Endothelial cell of umbilical vein (primary cell): ENCODE data around the gene NCS1.

Experiments
- CTCF ChIP-seq, 2 donors: IDR thresholded peaks; 1 replicate in 1 of 2; 2 replicates in 1 of 2; pipeline ENCODE4 v1.5.1; 2011; ENCODE audit warnings: low read length in 2 of 2, mild to moderate bottlenecking in 2 of 2, moderate library complexity in 2 of 2, control low read depth in 1 of 2, inconsistent platforms in 1 of 2, low read depth in 1 of 2; ENCODE audit not compliant: insufficient read depth in 1 of 2; ENCODE audit errors: extremely low read depth in 1 of 2
- EZH2 ChIP-seq: IDR thresholded peaks from 2 replicates; pipeline ENCODE4 v1.6.1; 2012; ENCODE audit warnings: borderline replicate concordance, low read depth, mild to moderate bottlenecking, moderate library complexity, low read length, inconsistent platforms; ENCODE audit not compliant: severe bottlenecking
- GATA2 ChIP-seq: IDR thresholded peaks from 2 replicates; pipeline ENCODE4 v1.7.0; 2011; ENCODE audit warnings: low read depth, mild to moderate bottlenecking, moderate library complexity, mixed read lengths, low read length; ENCODE audit not compliant: insufficient read length, insufficient read depth
- JUN ChIP-seq: IDR thresholded peaks from 2 replicates; pipeline ENCODE4 v1.6.1; 2011; ENCODE audit warnings: borderline replicate concordance, low read depth; ENCODE audit not compliant: insufficient read length, insufficient read depth
- MAX ChIP-seq: IDR thresholded peaks from 2 replicates; pipeline ENCODE4 v1.6.1; 2011; ENCODE audit not compliant: insufficient read depth, insufficient read length
- MYC ChIP-seq: IDR thresholded peaks from one replicate; pipeline ENCODE4 v1.6.1; 2011; ENCODE audit warnings: mild to moderate bottlenecking, low read depth, low read length
- POLR2A ChIP-seq: IDR thresholded peaks from 2 replicates; pipeline ENCODE4 v1.6.1; 2012; ENCODE audit warnings: low read depth, mild to moderate bottlenecking, control low read depth, low read length
- POLR2AphosphoS5 ChIP-seq: IDR thresholded peaks from 2 replicates; pipeline ENCODE4 v1.6.1; 2012; ENCODE audit warnings: low read depth, mild to moderate bottlenecking, control low read depth, low read length, moderate library complexity; ENCODE audit not compliant: insufficient read depth

DNA sequence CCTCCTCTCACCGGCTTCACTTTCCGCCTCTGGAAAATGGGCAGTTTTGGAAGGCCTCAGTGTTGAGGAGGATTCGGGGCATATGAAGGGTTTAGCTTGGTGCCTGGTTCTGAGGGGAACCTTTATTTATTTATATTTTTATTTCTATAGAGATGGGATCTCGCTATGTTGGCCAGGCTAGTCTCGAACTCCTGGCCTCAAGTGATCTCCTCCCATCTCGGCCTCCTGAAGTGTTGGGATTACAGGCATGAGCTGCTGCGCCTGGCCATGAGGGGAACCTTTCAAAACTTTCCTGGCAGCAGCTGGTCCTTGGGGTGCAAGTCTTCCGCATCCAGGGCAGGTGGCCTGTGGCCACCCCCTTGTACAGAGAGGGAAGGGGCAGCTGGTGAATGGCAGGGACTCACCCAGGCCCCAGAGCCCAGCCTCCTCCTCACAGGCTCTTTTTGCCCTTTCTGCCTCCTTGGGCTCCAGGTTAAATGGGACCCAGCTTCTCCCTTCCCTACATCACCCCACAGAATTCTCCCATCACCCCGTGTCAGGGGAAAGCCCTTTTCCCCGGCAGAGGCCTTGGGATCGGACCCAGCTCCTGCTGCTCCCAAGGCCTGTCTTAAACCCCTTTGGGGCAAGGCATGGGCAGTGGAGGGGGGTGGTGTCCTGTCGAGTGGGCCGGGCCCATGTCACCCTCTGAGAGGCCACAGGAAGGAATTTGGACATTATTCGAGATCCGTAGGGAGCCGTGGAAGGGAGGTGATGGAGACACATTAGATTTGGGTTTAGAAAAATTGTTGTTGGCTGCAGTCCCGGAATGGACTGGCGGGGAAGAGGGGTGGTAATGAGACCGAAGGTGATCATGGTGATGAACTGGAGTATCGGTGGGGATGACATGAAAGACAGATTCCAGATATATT, 5.9 kb downstream of the NCS1 start:
- no peak for TF ChIP-seq CTCF (IDR thresholded peaks at IDR 0.05; ENCODE audit: extremely low read depth in 1 of 2, insufficient read depth in 1 of 2, low read depth in 1 of 2, low read length in 2 of 2)
- no peak for TF ChIP-seq EZH2
- TF ChIP-seq MAX = no peak
- no peak for TF ChIP-seq POLR2A
- no peak for TF ChIP-seq POLR2AphosphoS5
- no peak for TF ChIP-seq MYC
- no peak for TF ChIP-seq JUN
- no peak for TF ChIP-seq GATA2
